Endometrial microvascular endothelial cells (primary cell): ENCODE results near the gene BGN. TPM values are rescaled to one million over a fixed set of nuclear protein-coding genes. Genes with fewer than 3 reads are reported as not detected.

ENCODE experiments used
- in situ Hi-C: cut with HindIII; loops from 2 replicates; pipeline ENCODE4 v1.10.0; 2017; ENCODE audit warnings: low sequenced_read_pairs, low pct_unique_long_range_greater_than_20kb; ENCODE audit errors: inconsistent ontology term
- total RNA-seq: library from RNA; depleted of rRNA; stranded (reverse); fragments of >200 nt; gene quantifications from one replicate; pipeline ENCODE4 v1.2.3, GENCODE V29; 2015; ENCODE audit errors: inconsistent ontology term

The BGN gene
- total RNA-seq, result 2.9 TPM

DNA sequence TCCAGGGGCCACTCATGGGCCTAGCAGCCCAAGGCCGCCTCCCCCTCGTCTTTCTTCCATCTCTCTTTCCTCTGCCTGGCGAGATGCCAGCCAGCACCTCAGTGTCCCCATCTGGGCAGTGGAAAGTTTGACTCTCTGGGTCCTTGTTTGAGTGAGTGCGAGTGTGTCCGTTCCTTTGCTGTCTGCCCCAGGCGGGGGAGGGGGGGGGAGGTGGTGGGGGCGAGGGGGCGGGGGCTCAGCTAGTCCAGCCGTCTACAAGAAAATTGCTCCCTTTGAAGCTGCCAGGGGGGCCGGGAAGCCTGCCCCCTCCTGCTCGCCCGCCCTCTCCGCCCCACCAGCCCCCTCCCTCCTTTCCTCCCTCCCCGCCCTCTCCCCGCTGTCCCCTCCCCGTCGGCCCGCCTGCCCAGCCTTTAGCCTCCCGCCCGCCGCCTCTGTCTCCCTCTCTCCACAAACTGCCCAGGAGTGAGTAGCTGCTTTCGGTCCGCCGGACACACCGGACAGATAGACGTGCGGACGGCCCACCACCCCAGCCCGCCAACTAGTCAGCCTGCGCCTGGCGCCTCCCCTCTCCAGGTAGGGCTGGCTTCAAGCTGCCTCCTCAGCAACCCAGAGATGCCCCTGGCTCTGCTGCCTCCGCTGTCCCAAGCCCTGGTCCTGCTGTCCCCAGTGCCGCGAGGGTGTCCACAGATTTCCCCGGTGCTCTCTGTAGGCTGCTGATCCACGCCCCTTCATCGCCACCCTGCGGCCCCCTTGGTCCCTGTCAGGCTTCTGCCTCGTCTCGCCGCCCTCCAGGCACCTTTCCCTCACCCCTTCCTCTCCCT is at the start of gene BGN:
Gene BGN (plus strand): TSS at position 440 of the 821 bp plus-strand sequence. CDS start 9,652 bp downstream, outside the sequence.
- in situ Hi-C loops, result no loop called here

GRCh38 chrX:153445106-153445855 is 49.5 kb upstream of the BGN start:
- in situ Hi-C loops, result no loop called here

- in situ Hi-C loops, result no loop called here
Measured at GRCh38 chrX:153445856-153446635, 48.7 kb upstream of the BGN start, which contains the start of gene TREX2. TSS of gene TREX2 (minus strand) at chrX:153446056. CDS start at chrX:153445430, 626 bp downstream.

- in situ Hi-C loops, result no loop called here
Measured at GRCh38 chrX:153446636-153446936, 48.2 kb upstream of the BGN start.

DNA sequence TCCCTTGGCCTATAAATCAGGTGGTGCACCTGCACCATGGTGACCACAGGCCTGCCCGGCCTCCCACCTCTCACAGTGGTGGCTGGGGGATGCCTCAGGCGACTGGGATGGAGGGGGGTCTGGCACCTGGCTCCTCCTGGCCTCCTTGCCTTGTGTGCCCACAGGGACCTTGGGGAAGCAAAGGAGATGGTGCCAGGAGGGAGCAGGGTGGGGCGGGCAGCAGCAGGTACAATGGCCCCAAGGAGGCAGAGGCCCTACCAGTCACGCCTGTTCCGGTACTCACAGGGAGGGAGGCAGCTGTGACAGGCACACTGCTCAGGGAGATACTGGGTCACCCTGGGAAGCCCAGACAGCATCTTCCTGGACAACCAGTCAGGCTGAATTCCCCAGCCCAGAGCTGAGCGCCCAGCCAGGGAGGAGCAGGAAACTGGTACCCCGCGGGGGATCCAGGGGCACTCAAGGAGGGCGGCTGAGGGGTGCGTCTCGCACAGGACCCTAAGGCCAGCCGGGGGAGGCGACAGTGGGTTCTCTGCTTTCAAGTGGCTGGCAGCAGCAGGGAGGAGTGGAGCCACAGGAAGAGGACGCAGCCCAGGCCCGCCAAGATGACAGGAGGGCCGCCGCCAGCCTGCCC is 47.7 kb upstream of the BGN start:
- in situ Hi-C loops, result no loop called here

DNA sequence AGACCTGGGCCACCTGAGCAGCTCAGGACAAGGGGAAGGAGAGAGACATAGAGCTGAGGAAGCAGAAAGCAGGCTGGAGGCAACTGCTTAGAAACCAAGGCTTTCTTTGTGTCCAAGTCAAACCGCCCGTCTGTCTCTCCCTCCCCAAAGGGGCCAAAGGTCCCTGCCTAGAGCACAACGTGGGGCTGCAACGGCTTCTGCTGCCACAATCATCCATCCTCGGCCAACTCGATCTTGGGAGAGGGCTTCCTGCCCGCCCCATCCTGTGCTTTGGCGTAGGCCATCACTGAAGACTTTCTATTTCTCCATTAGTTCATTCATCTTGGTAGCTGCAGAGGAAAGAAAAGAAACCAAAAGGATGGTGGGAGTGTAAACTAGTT is 47.2 kb upstream of the BGN start:
- in situ Hi-C loops, result no loop called here

DNA sequence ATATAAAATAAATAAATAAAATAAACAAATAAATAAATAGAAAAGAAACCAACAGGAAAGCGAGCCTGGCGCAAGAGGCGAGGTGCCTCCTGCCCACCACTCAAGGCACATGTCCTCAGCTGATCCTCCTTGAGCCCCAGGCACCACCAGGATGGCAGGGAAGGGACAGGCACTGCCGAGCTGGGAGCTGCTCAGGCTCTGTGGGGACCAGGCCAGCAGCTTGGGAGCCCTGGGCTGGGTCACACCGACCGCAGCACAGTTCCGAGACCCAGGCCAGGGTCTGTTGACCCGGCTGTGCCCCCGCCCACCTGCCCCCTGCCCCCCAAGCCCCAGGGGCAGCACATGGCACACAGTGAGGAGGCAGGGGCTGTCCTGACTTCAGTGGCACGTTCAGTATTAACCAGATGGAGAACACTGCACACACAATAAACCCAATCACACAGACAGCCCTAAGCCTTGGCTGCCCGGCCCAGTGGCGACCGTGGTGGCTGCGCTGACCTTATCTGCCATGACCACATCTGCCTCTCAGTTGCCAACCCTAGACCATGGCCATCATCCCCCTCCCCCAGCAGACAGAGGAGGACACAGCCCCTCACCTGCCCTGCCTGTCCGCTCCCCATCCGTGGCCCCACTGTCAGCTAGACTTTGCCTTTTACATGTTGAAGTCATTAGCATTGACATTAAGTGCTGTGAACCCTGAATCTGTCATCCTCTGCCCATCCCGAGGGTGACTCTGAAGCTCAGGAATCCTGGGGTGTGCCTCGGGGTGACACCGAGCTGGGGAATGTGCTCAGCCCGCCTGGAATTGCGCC is 46.0 kb upstream of the BGN start:
- in situ Hi-C loops, result no loop called here

DNA sequence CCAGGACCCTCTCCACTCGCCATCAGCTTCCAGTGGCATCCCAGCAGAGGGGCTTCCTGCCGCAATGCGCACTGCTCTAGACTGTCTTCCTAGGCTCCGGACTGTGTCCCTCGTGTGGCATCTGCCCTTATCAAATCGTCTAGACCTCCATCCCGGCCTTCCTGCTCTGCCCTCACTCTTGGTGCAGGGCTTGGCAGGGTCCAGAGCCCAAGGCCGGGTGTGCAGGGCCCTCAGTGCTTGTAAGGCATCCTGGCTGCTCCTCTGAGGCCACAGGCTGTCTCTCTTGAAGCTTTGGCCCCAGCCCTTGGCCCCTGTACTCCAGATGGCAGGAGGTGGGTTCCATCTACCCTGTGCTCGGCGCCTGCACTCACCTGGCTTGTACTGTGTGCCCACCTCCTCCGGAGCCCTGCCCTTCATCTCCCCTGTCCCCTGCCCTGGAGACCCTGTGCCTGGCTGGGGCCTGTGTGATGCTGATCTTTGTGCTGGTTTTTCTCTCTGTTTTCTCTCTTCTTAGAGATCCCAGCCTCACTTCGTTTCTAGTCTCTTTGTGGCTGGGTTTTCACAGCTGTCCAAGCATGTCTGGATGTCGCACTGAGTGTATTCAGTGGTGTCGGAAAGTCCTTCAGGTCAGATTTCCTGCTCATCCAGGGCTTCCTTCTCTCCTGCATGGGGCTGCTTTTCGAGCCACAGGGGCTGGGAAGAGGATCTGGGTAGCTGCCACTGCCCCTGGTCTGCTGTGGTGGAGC is 45.2 kb upstream of the BGN start:
- in situ Hi-C loops, result no loop called here

DNA sequence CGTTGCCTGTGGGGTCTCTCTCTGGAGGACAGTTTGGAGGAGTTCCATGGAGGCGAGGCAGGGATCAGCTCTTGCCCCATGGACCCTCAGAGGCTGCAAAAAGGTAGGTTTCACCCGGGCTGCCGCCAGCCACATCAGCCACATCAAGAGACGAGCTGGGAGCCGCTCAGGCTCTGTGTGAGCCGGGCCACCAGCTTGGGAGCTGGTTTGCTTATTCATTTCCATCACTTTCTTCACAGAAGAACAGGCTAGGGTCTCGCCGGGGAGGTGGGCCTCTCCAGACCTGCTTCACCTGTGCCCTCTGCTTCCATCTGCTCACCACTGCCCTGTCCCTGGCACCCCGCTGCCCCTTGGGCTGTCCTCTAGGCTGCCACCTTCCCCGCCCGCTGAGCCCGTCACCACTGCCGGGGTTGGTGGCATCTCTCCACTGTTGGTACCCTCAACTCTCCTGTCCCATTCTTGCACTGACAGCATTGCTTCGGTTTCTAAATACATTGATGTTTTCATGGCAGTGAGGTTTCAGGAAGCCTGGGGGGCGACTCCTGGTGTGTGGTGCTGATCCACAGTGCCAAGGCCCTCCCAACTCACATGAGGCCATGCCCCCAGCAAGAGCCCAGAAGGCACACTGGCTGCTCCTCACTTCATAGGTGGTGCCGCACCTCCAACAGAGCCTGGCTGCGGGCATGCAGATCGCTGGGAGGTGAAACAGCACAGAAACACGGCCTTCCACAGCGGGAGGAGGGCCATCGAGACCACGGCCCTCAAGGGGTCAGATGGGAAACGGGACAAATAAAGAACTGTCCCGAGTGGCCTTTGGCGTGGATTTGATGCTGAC is 44.4 kb upstream of the BGN start:
- in situ Hi-C loops, result no loop called here

DNA sequence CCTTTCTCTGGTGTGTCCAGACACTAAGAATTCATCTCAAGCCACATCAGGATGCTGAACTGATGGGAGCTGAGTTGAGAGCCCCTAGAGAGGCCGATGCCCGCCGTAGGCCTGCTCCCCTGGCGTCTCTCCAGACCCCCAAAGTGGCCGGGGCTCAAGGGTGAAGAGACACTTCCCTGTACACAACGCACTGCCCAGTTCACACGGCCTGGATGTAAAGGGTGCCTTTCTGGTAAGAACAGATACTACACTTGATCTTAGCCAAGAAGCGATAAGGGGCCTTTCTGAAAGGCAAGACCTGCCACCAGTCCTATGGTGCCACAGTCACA is 43.9 kb upstream of the BGN start:
- in situ Hi-C loops, result no loop called here

DNA sequence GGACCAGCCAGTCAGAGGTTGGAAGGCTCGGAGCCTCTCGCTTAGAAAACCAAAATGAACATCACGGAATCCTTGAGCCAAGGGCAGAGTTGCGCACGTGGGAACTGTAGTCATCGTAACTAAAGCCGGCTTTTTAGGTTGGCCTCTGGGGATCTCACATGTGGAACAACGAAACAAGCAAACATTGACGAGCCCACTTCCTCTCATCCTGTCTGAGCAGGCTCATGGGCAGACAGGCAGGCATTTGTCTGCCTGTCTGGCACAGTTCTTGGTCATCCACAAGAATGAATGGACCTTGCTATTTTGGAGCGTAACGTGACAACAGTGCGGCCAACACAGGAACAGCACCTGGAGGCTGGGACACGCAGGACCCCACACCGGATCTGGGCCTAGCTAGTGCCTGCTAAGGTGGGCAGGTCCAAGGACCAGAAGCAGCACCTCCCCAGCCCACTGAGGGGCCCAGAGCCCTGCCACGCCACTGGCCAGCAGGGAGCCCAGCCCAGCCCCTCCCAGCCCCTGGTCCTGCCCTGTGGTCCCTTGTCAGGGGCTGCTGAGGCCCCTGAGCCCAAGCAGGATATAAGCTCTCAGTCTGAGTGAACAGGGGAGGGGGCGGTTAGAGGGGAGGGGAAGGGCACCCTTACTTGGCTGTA is 39.8 kb upstream of the BGN start:
- in situ Hi-C loops, result no loop called here

DNA sequence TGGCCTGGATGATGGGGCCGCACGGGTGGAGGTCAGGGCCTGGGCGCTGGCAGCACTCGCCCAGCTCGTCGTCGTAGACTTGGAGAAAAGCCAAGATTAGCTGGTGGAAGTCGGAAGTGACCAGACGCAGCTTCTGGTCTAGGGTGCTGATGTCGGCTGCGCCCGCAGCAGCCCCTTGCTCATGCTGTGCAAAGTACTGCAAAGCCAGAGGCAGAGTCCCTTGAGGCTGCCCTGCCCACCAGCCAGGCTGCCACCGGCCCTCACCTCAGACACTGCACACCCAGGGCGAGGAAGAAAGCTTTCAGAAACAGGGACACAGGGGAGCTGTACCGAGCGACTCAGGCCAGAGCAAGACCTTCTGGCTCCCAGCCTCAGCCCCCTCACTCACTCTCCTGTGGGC is 39.2 kb upstream of the BGN start:
- in situ Hi-C loops, result no loop called here

- in situ Hi-C loops, result no loop called here
Measured at GRCh38 chrX:153456161-153456560, 38.6 kb upstream of the BGN start.

DNA sequence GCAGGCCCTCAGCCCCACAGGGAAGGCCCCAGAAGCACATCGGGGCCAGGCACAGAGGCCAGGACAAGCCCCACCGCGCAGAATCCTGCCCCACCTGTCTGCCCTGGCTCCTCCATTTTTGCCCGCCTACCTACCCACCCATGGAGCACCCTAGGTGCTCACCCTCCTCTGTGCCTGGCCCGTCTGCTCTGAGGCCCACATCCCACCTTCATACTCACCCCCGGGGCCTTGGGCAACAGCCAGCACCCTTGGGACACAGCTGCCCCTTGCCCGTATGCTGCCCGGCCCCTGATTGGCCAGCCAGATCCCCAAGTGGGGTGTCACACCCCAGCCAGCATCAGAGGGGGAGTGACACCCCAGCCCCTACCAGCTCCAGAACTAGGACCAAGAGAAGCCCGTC is 38.1 kb upstream of the BGN start:
- in situ Hi-C loops, result no loop called here

DNA sequence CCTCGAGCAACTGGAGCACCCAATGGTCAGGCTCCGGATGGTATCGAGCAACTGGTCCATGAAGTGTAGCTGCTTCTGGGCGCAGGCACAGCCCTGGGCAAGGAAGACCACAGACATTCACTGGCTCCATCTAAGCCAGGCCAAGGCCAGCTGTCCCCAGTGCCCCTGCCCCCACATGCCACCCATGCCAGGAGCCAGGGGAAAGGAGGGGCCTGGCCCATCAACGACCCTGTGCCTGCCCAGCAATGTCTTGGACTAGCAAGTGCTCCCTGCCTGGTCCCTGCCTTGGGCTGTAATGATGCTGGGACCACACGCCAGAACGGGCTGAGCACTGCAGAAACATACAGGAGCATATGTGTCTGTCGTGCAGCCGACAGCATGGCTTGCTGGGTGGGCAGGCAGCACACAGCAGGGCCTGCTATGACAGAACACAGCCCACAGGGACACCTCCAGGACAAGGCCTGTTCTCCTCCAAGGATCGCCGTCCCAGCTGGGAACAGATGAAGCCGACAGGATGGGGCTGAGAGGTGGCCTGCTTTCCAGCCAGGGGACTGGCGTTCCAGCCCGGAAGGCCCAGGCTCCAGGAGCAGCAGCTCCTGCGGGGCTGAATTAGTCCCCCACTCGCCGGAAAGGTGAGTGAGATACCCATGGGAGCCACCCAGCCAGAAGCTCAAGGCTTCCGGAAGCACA is 37.5 kb upstream of the BGN start:
- in situ Hi-C loops, result no loop called here

- in situ Hi-C loops, result no loop called here
Measured at GRCh38 chrX:153457827-153458466, 36.8 kb upstream of the BGN start.
